ENCODE data around the gene C9orf43. TPM values are rescaled to one million over a fixed set of nuclear protein-coding genes. Genes with fewer than 3 reads are reported as not detected.

C9orf43 gene
- total RNA-seq, 1 donor: 2.7 TPM

GRCh38 chr9:113463418-113464285 is 53.1 kb downstream of the C9orf43 start, which contains the start of gene RGS3:
Gene RGS3 (plus strand): TSS chr9:113463727. CDS start chr9:113463803, 76 bp downstream.
- DNase-seq (ENCODE audit: low read depth in 2 of 3, low spot score in 2 of 3): no peak

- no peak for DNase-seq (ENCODE audit: low read depth in 2 of 3, low spot score in 2 of 3)
Observed at GRCh38 chr9:113464286-113464660, 53.7 kb downstream of the C9orf43 start.

- DNase-seq (ENCODE audit: low read depth in 2 of 3, low spot score in 2 of 3): no peak
Observed at GRCh38 chr9:113465599-113466140, 55.1 kb downstream of the C9orf43 start.

- no peak for DNase-seq (ENCODE audit: low read depth in 2 of 3, low spot score in 2 of 3)
Observed at GRCh38 chr9:113467183-113467582, 56.6 kb downstream of the C9orf43 start.

- no peak for DNase-seq (ENCODE audit: low read depth in 2 of 3, low spot score in 2 of 3)
Observed at GRCh38 chr9:113468716-113469448, 58.3 kb downstream of the C9orf43 start.

GRCh38 chr9:113471143-113471542 is 60.6 kb downstream of the C9orf43 start:
- no peak for DNase-seq (ENCODE audit: low read depth in 2 of 3, low spot score in 2 of 3)

- DNase-seq (ENCODE audit: low read depth in 2 of 3, low spot score in 2 of 3): no peak
Observed at GRCh38 chr9:113471566-113471965, 61.0 kb downstream of the C9orf43 start.

GRCh38 chr9:113472199-113472598 is 61.7 kb downstream of the C9orf43 start:
- DNase-seq (ENCODE audit: low read depth in 2 of 3, low spot score in 2 of 3): no peak

- DNase-seq (ENCODE audit: low read depth in 2 of 3, low spot score in 2 of 3): no peak
Observed at GRCh38 chr9:113474360-113475028, 63.9 kb downstream of the C9orf43 start.

- DNase-seq (ENCODE audit: low read depth in 2 of 3, low spot score in 2 of 3): no peak
Observed at GRCh38 chr9:113475031-113475430, 64.5 kb downstream of the C9orf43 start.

GRCh38 chr9:113475992-113476391 is 65.4 kb downstream of the C9orf43 start:
- DNase-seq (ENCODE audit: low read depth in 2 of 3, low spot score in 2 of 3): no peak

GRCh38 chr9:113476511-113476916 is 66.0 kb downstream of the C9orf43 start:
- no peak for DNase-seq (ENCODE audit: low read depth in 2 of 3, low spot score in 2 of 3)

GRCh38 chr9:113477058-113477457 is 66.5 kb downstream of the C9orf43 start:
- no peak for DNase-seq (ENCODE audit: low read depth in 2 of 3, low spot score in 2 of 3)

- no peak for DNase-seq (ENCODE audit: low read depth in 2 of 3, low spot score in 2 of 3)
Observed at GRCh38 chr9:113477661-113478060, 67.1 kb downstream of the C9orf43 start.

GRCh38 chr9:113479174-113479621 is 68.7 kb downstream of the C9orf43 start:
- no peak for DNase-seq (ENCODE audit: low read depth in 2 of 3, low spot score in 2 of 3)

Other genes starting within 250 kb of the C9orf43 start
- 17.8 TPM for gene FKBP15, start 189.5 kb upstream of the C9orf43 start, total RNA-seq
- gene SLC31A1, start 189.2 kb upstream of the C9orf43 start, total RNA-seq: 5.4 TPM
- 8.1 TPM for gene CDC26, start 135.2 kb upstream of the C9orf43 start, total RNA-seq
- gene PRPF4, start 135.1 kb upstream of the C9orf43 start, total RNA-seq: 20.5 TPM
- gene RNF183, start 107.4 kb upstream of the C9orf43 start, total RNA-seq: under 0.01 TPM
- gene WDR31, start 70.5 kb upstream of the C9orf43 start, total RNA-seq: 3.2 TPM
- gene BSPRY, start 61.2 kb upstream of the C9orf43 start, total RNA-seq: 55.7 TPM
- gene HDHD3, start 33.8 kb upstream of the C9orf43 start, total RNA-seq: 48.5 TPM
- gene ALAD, start 9.5 kb upstream of the C9orf43 start, total RNA-seq: 42.0 TPM
- 59.0 TPM for gene POLE3, start 72 bp upstream of the C9orf43 start, total RNA-seq
- gene RGS3, start 53.0 kb downstream of the C9orf43 start, total RNA-seq: 34.7 TPM

All from hematopoietic multipotent progenitor cell (in vitro differentiated cells).